Parathyroid adenoma (tissue), 2 donors: Measurements from ENCODE around the gene ARMS2.

Source experiments
- H2AFZ ChIP-seq: fragments of 300-600 bp; sonication (generic); one replicate; pipeline ENCODE4 v1.7.0; 2017; ENCODE audit warnings: antibody characterized with exemption, mild to moderate bottlenecking
- H3K27ac ChIP-seq: fragments of 300-600 bp; sonication (generic); one replicate; pipeline ENCODE4 v1.7.0; 2017
- H3K27me3 ChIP-seq: fragments of 300-600 bp; sonication (generic); one replicate; pipeline ENCODE4 v1.7.0; 2017; ENCODE audit warnings: low read length; ENCODE audit not compliant: control insufficient read depth, insufficient read depth
- H3K36me3 ChIP-seq: fragments of 300-600 bp; sonication (generic); one replicate; pipeline ENCODE4 v1.7.0; 2017; ENCODE audit warnings: low read length; ENCODE audit not compliant: control insufficient read depth, insufficient read depth
- H3K4me1 ChIP-seq: fragments of 300-600 bp; sonication (generic); one replicate; pipeline ENCODE4 v1.7.0; 2017; ENCODE audit warnings: control low read depth
- H3K4me2 ChIP-seq: fragments of 300-600 bp; sonication (generic); one replicate; pipeline ENCODE4 v1.7.0; 2017; ENCODE audit warnings: low read length
- H3K4me3 ChIP-seq: fragments of 300-600 bp; sonication (generic); one replicate; pipeline ENCODE4 v1.7.0; 2017; ENCODE audit warnings: low read depth, low read length
- H3K79me2 ChIP-seq: fragments of 300-600 bp; sonication (generic); one replicate; pipeline ENCODE4 v1.7.0; 2017; ENCODE audit warnings: control low read depth
- H3K9ac ChIP-seq: fragments of 300-600 bp; sonication (generic); one replicate; pipeline ENCODE4 v1.7.0; 2017; ENCODE audit warnings: mild to moderate bottlenecking
- H3K9me3 ChIP-seq: fragments of 300-600 bp; sonication (generic); one replicate; pipeline ENCODE4 v1.7.0; 2017; ENCODE audit warnings: low read length; ENCODE audit not compliant: control insufficient read depth
- TF ChIP-seq, protein P1 (sequence below): fragments of 300-600 bp; sonication (generic); IDR thresholded peaks from one replicate; pipeline ENCODE4 v1.7.0; 2017; ENCODE audit warnings: antibody characterized with exemption, mild to moderate bottlenecking
- donor health status: primary hyperparathyroidism.

Gene ARMS2

DNA sequence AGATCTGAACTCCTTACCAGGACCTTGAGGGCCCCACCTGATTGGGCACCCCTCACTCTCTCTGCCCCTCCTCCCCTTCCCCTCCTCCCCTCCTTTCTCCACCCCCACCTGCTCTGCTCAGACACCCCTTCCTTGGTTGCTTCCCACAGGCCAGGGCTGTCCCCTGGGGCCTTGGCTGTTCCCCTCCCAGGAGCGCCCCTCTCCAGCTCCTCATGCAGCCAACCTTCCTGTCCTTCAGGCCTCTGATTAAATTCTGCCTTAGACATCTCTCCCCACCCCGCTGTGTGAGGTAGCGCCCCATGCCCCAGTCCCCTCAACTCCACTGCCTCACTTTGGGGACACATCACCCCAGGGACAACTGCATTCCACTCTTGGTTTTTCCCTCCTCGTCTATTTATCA is 39.3 kb downstream of the ARMS2 start:
- Histone ChIP-seq H3K4me3 (no peak overlapping the region), H3K9me3 (no peaks in the 10 kb centered on the region), H2AFZ (no peak overlapping the region), H3K79me2 (no peaks in the 10 kb centered on the region), H3K9ac (no peak overlapping the region), H3K27ac (no peak overlapping the region), H3K4me2 (no peak overlapping the region), H3K4me1 (no peaks in the 10 kb centered on the region), H3K27me3 (no peaks in the 10 kb centered on the region), H3K36me3 (no peaks in the 10 kb centered on the region)
- TF ChIP-seq, protein P1, sequence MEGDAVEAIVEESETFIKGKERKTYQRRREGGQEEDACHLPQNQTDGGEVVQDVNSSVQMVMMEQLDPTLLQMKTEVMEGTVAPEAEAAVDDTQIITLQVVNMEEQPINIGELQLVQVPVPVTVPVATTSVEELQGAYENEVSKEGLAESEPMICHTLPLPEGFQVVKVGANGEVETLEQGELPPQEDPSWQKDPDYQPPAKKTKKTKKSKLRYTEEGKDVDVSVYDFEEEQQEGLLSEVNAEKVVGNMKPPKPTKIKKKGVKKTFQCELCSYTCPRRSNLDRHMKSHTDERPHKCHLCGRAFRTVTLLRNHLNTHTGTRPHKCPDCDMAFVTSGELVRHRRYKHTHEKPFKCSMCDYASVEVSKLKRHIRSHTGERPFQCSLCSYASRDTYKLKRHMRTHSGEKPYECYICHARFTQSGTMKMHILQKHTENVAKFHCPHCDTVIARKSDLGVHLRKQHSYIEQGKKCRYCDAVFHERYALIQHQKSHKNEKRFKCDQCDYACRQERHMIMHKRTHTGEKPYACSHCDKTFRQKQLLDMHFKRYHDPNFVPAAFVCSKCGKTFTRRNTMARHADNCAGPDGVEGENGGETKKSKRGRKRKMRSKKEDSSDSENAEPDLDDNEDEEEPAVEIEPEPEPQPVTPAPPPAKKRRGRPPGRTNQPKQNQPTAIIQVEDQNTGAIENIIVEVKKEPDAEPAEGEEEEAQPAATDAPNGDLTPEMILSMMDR = no peak

DNA sequence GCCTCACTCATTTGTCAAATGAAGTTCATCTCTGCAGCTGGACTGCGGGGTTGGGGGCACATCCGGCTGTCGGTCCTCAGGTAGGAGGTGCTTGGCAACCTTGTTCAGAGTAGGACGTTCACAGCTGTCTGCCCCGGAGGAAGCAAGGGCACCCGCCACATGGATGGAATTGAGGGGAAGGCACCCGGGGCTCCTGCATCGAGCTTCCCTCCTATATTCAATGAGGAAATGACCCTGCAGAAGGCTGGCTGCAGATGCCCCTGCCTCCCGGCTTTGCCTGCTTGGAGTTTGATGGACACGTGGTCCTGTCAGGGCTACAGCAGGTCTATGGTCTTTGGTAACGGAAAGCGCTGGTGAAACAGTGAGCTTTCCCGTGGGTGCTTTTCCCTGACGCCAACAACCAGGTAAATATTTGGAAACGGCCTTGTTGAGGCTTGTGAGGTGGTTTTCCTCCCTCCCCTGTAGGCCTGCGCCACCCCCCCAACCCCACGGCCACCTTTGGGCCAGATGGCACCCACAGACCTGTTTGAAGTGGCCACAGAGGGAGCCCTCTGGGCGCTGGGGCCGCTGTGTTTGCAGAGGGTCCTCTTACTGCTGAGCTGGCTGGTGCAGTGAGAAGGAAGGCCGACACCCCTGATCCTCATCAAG is 39.8 kb downstream of the ARMS2 start:
- Histone ChIP-seq H3K9me3 (no peaks in the 10 kb centered on the region), H3K9ac (no peak overlapping the region), H3K4me1 (no peaks in the 10 kb centered on the region)

DNA sequence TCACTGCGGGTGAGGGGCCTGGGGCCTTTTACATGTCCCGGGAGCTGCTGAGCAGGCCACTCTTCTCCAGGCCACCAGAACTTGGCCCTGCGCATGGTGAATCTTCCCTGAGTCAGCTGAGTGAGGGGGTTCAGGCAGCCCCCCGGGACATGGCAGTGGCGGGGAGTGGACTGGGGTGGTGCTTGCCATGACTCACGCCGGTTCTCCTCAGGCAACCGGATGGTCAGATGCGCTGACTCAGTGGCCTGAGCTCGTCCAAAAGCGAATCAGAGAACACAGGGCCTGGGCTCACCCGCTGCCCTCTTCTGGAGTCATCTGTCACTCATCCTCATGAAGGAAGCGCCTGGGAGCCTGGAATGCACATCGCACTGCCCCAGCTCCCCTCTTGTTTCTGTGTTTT is 40.4 kb downstream of the ARMS2 start:
- H3K4me2 ChIP-seq = no peak overlapping the region
- H3K4me1 ChIP-seq = no peaks in the 10 kb centered on the region
- H2AFZ ChIP-seq = no peak overlapping the region
- H3K9me3 ChIP-seq = no peaks in the 10 kb centered on the region
- no peaks in the 10 kb centered on the region for H3K36me3 ChIP-seq
- H3K4me3 ChIP-seq = no peak overlapping the region
- TF ChIP-seq, protein P1 = no peak
- H3K79me2 ChIP-seq = no peaks in the 10 kb centered on the region
- no peak overlapping the region for H3K27ac ChIP-seq
- no peak overlapping the region for H3K9ac ChIP-seq
- H3K27me3 ChIP-seq = no peaks in the 10 kb centered on the region

More for the DNA sequence above, 39.8 kb downstream of the ARMS2 start:
- H3K4me3 ChIP-seq = no peak overlapping the region
- H3K36me3 ChIP-seq = no peaks in the 10 kb centered on the region
- no peak overlapping the region for H3K27ac ChIP-seq
- H3K27me3 ChIP-seq = no peaks in the 10 kb centered on the region
- no peaks in the 10 kb centered on the region for H3K79me2 ChIP-seq
- TF ChIP-seq, protein P1 = no peak
- no peak overlapping the region for H3K4me2 ChIP-seq
- H2AFZ ChIP-seq = no peak overlapping the region

DNA sequence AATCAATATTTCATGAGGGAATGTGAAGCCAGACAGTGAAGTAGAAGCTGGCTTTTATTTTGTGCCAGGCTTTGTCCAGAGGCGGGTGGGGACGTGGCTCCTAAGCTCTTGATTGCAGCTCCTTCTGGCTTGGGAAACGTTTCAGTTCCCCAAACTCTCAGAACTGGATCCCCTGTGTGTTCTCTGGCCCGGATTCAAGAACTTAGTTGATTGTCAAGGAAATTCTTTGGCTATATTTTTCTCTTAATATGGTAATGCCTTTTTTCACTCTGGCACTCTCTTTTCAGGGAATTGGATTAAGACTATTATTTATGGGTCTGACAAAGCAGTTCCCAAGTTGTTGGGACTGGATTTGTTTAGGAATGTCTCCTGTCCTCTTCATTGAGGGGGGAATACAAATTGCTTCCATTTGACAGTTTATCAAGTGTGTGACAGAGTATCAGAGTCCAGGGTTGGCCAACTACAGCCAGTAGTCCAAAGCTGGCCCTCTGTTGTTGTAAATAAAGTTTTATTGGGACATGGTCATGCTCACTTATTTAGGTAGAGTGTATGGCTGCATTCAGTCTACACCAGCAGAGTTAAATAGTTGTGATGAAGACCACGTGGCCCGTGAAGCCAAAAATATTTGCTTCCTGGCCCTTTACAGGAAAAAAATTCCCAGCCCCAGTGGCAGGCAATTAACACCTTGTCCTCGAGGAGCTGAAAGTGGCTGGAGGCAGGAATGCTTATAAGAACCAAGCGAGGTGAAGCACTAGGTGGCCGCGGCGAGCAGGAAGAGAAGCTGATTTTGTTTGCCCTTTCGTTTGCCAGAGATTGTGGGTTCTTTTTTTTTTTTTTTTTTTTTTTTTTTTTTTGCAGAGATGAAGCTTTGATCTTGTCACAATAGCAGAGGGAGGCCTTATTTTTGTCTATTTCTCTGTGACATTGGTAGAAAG is 41.2 kb downstream of the ARMS2 start:
- Histone ChIP-seq H3K4me3 (no peak overlapping the region), H3K4me2 (no peak overlapping the region), H3K4me1 (no peaks in the 10 kb centered on the region), H3K27ac (no peak overlapping the region), H3K9ac (no peak overlapping the region), H3K9me3 (no peaks in the 10 kb centered on the region), H3K27me3 (no peaks in the 10 kb centered on the region), H3K79me2 (no peaks in the 10 kb centered on the region), H2AFZ (no peak overlapping the region), H3K36me3 (no peaks in the 10 kb centered on the region)
- TF ChIP-seq, protein P1 = no peak
